Osteocyte (in vitro differentiated cells): ENCODE results near the gene ATP4A. TPM values are rescaled to one million over a fixed set of nuclear protein-coding genes. Genes with fewer than 3 reads are reported as not detected.

Experiments used
- DNase-seq: peaks from one replicate; pipeline ENCODE4 v3.0.0; 2021; ENCODE audit warnings: mixed read lengths; ENCODE audit not compliant: unreplicated experiment; ENCODE audit errors: extremely low spot score
- H3K27ac Mint-ChIP-seq: one replicate; pipeline ENCODE4 v1.8.0; 2021; ENCODE audit warnings: mild to moderate bottlenecking, mixed read lengths; ENCODE audit not compliant: unreplicated experiment
- H3K27me3 Mint-ChIP-seq: one replicate; pipeline ENCODE4 v1.8.0; 2021; ENCODE audit warnings: mixed read lengths; ENCODE audit not compliant: unreplicated experiment
- H3K36me3 Mint-ChIP-seq: one replicate; pipeline ENCODE4 v1.8.0; 2021; ENCODE audit warnings: mixed read lengths; ENCODE audit not compliant: unreplicated experiment
- H3K4me1 Mint-ChIP-seq: one replicate; pipeline ENCODE4 v1.8.0; 2021; ENCODE audit warnings: mixed read lengths; ENCODE audit not compliant: unreplicated experiment
- H3K4me3 Mint-ChIP-seq: one replicate; pipeline ENCODE4 v1.8.0; 2021; ENCODE audit warnings: mild to moderate bottlenecking, moderate library complexity, mixed read lengths; ENCODE audit not compliant: unreplicated experiment
- H3K9me3 Mint-ChIP-seq: one replicate; pipeline ENCODE4 v1.8.0; 2021; ENCODE audit warnings: mixed read lengths; ENCODE audit not compliant: unreplicated experiment
- total RNA-seq: library from RNA; stranded (reverse); gene quantifications from 2 replicates; pipeline ENCODE4 v1.2.1, GENCODE V29; 2021
- TF ChIP-seq, protein P1 (sequence below): fragments of 200-600 bp; sonication (generic); IDR thresholded peaks from 2 replicates; pipeline ENCODE4 v1.5.0; 2021; ENCODE audit warnings: antibody characterized with exemption, mild to moderate bottlenecking, moderate library complexity

ATP4A gene
- total RNA-seq, 1 donor from 2014 or later, result not detected

DNA sequence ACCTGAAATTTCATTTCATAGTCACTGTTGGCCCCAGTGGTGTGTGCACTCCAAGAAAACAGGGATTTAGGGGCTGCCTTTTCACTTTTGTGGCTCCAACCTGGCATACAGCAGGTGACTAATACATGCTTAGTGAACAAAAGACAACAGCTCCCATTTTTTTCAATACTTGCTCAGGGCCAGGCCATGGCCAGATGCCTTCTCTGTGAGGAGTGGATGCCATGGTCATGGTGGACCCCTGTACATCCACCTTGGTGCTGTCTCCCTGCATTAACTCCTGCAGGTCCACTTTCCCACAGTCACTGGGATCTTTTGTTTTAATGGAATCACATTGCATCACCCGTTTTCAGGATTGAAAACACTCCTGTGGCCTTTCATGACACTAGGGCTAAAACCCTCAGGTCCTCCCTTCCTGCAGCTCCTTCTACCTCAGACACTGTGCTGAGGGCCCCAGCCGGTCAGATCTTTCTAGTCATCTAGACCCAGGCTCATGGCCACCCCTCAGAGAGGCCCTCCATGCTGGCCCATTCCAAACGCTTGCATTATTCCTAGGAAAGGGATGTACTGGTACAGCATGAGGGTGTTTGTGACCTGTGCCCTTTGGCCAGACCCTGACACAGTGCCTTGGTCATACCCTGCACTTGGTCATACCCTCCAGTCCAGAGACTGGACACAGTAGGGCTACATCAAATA is 19.2 kb downstream of the ATP4A start:
- Mint-ChIP-seq H3K4me3 (peak overlapping the region; percentile 88), H3K36me3 (no peaks in the 10 kb centered on the region), H3K27ac (peak overlapping the region; percentile 87), H3K9me3 (no peaks in the 10 kb centered on the region), H3K4me1 (peaks cover 23% of the 10 kb centered on the region), H3K27me3 (no peaks in the 10 kb centered on the region)
- no peak for DNase-seq
- TF ChIP-seq, protein P1, sequence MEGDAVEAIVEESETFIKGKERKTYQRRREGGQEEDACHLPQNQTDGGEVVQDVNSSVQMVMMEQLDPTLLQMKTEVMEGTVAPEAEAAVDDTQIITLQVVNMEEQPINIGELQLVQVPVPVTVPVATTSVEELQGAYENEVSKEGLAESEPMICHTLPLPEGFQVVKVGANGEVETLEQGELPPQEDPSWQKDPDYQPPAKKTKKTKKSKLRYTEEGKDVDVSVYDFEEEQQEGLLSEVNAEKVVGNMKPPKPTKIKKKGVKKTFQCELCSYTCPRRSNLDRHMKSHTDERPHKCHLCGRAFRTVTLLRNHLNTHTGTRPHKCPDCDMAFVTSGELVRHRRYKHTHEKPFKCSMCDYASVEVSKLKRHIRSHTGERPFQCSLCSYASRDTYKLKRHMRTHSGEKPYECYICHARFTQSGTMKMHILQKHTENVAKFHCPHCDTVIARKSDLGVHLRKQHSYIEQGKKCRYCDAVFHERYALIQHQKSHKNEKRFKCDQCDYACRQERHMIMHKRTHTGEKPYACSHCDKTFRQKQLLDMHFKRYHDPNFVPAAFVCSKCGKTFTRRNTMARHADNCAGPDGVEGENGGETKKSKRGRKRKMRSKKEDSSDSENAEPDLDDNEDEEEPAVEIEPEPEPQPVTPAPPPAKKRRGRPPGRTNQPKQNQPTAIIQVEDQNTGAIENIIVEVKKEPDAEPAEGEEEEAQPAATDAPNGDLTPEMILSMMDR, result no peak

DNA sequence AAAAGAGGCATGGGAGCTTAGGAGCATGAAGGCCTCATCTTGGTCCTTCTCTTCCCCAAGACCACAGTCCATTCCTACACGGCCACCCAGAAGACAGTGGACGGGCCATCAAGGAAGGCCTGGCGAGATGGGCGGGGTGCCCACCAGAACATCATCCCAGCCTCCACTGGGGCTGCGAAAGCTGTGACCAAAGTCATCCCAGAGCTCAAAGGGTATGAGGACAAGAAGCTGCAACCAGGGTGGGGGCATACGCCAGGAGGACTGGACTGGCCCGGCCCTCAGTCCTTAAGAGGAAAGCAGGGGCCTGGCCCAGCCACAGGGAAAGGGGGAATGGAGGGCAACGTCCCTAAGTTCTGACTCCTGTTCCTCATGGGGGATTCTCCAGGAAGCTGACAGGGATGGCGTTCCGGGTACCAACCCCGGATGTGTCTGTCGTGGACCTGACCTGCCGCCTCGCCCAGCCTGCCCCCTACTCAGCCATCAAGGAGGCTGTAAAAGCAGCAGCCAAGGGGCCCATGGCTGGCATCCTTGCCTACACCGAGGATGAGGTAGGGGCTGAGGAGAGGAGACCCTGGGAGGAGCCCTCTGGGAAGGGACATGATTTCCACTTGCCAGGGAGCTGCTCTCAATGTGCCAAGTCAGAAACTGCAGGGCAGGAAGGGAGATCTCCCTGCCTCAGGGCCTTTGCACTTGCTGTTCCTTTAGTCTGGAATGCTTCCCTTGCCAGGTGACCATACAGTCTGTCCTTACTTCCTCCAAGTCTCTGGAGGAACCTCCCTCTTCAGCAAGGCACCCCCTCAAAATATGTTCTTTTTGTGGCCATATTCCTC is 20.0 kb downstream of the ATP4A start:
- H3K4me1 Mint-ChIP-seq, result peaks cover 20% of the 10 kb centered on the region
- H3K36me3 Mint-ChIP-seq, result no peaks in the 10 kb centered on the region
- peak overlapping the region; percentile 4 for H3K4me3 Mint-ChIP-seq
- TF ChIP-seq, protein P1, result no peak
- H3K27me3 Mint-ChIP-seq, result no peaks in the 10 kb centered on the region
- H3K27ac Mint-ChIP-seq, result no peak overlapping the region
- no peak for DNase-seq
- no peaks in the 10 kb centered on the region for H3K9me3 Mint-ChIP-seq

DNA sequence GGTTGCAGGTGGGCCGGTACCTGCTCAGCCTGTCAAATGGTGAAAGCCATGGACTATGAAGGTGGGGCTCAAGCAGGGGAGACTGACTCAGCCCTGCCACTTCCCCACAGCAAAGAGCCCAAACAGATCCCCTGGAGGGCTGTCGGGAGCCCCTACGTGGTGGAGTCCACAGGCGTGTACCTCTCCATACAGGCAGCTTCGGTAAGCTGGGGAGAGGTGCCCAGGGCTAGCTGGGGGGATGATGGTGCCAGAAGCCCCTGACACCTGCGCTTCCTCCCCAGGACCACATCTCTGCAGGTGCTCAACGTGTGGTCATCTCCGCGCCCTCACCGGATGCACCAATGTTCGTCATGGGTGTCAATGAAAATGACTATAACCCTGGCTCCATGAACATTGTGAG is 21.2 kb downstream of the ATP4A start:
- TF ChIP-seq, protein P1, result no peak
- DNase-seq, result no peak
- Mint-ChIP-seq H3K9me3 (no peaks in the 10 kb centered on the region), H3K27ac (no peak overlapping the region), H3K27me3 (no peaks in the 10 kb centered on the region), H3K4me3 (no peak overlapping the region), H3K4me1 (peaks cover 20% of the 10 kb centered on the region), H3K36me3 (no peaks in the 10 kb centered on the region)

DNA sequence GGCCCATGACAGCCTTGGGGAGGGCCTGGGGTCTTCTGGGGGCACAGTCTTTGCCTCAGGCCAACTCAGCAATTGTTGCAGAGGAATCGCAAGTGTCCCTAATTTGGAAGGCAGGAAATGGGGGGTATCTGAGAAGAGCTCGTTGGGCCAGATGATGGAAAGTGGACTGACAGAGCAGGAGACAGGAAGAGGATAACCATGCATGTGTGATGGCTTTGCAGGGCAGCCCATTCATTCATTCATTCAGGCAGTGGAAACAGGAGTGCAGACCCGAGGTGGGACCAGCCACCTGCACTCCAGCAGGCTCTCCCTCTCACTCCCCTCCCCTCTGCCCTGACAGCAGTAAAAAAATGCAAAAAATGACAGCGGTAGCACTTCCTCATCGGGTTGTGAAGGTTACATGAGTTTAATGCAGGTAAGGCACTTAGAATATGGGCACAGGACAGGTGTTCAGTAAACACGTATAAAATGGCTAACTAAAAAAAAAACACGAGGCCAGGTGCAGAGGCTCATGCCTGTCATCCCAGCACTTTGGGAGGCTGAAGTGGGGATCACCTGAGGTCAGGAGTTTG is 23.0 kb downstream of the ATP4A start:
- DNase-seq, result no peak
- Mint-ChIP-seq H3K9me3 (no peaks in the 10 kb centered on the region), H3K4me1 (peaks cover 8% of the 10 kb centered on the region), H3K36me3 (no peaks in the 10 kb centered on the region), H3K4me3 (no peak overlapping the region), H3K27me3 (no peaks in the 10 kb centered on the region), H3K27ac (no peak overlapping the region)
- TF ChIP-seq, protein P1, result no peak

DNA sequence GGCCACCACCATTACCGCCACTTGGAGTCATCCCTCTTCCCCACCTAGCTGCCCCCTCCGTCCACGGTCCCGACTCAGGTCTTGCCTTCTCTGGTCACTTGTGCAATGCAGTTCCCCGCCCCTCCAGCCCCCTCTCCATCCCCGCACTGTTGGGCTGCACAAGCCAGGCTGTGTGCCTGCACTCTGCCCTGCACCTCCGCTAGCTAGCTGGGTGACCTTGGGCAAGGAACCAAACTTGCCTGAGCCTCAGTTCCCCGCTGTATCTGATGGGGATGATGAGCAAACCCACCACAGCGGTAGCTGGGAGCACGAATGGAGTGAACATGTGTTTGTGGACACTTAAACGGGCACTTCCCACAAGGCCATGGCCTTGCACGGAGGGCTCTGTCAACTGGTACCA is 23.6 kb downstream of the ATP4A start:
- DNase-seq, result no peak
- no peak overlapping the region for H3K27ac Mint-ChIP-seq
- H3K36me3 Mint-ChIP-seq, result no peaks in the 10 kb centered on the region
- no peaks in the 10 kb centered on the region for H3K9me3 Mint-ChIP-seq
- H3K4me3 Mint-ChIP-seq, result no peak overlapping the region
- TF ChIP-seq, protein P1, result no peak
- peaks cover 7% of the 10 kb centered on the region for H3K4me1 Mint-ChIP-seq
- H3K27me3 Mint-ChIP-seq, result no peaks in the 10 kb centered on the region
